Activated naive CD8-positive, alpha-beta T cell treated with anti-CD3 and anti-CD28 coated beads for 36 hours (primary cell): Measurements from ENCODE around the gene PAX8. TPM values are rescaled to one million over a fixed set of nuclear protein-coding genes. Genes with fewer than 3 reads are reported as not detected.

Experiments used
- DNase-seq: peaks from one replicate; pipeline ENCODE4 v3.0.0; 2021
- H3K27ac Mint-ChIP-seq: one replicate; pipeline ENCODE4 v1.8.0; 2022; ENCODE audit warnings: mild to moderate bottlenecking, moderate library complexity, mixed read lengths
- H3K27me3 Mint-ChIP-seq: one replicate; pipeline ENCODE4 v1.8.0; 2022; ENCODE audit warnings: mild to moderate bottlenecking, mixed read lengths
- H3K36me3 Mint-ChIP-seq: one replicate; pipeline ENCODE4 v1.8.0; 2021; ENCODE audit warnings: mild to moderate bottlenecking, mixed read lengths
- H3K4me1 Mint-ChIP-seq: one replicate; pipeline ENCODE4 v1.8.0; 2021; ENCODE audit warnings: mixed read lengths
- H3K4me3 Mint-ChIP-seq: one replicate; pipeline ENCODE4 v1.8.0; 2022; ENCODE audit warnings: mild to moderate bottlenecking, moderate library complexity, mixed read lengths
- H3K9me3 Mint-ChIP-seq: one replicate; pipeline ENCODE4 v1.8.0; 2022; ENCODE audit warnings: mixed read lengths
- total RNA-seq, 2 experiments: library from RNA; stranded (reverse); gene quantifications; one replicate each; pipeline ENCODE4 v1.2.3, GENCODE V29; 2021

The PAX8 gene
- total RNA-seq, 2 experiments from 2014 or later = 2.0 to 2.3 TPM

DNA sequence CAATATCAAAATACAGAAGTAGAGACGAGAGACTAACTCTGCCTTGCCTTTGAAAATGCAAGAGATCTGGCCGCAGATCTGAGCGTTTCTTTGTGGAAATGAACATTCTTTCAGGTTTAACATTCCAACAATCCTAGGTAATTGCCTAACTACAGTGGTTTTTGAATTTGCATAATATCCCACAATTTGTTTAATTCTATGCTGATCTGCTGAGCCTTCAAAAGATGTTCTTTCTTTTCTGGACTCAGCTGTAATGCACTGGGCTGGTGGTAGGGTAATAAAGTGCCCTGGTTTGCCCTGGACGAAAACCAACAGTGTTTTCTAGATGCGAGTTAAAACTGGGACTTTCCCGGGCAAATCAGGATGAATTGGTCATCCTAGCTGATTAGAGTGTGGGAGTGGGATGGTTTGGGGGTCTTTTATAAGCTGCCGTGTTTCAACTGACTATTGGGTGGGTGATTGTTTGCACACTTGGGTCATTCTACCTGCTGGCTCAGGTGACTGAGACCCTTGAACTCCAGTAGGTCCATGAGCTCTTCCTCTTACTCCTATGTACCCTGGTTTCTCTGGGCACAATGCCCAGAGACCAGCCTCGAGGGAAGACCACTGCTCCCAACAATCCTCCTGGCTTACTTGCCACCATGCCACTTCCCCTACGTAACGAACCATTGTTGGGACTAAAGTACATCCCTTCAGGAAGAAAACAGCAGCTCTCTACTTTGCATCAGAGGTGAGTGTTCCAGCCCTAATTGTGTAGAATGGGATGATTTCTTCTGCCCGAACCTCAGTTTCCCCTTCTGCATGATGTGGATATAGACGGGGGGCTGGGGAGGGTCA, 3.4 kb upstream of the PAX8 start:
- no peaks in the 10 kb centered on the region for H3K36me3 Mint-ChIP-seq
- peaks cover 23% of the 10 kb centered on the region for H3K27me3 Mint-ChIP-seq
- peaks cover 2% of the 10 kb centered on the region for H3K4me1 Mint-ChIP-seq
- no peaks in the 10 kb centered on the region for H3K9me3 Mint-ChIP-seq
- no peak overlapping the region for H3K27ac Mint-ChIP-seq
- H3K4me3 Mint-ChIP-seq = no peak overlapping the region
- DNase-seq = no peak

DNA sequence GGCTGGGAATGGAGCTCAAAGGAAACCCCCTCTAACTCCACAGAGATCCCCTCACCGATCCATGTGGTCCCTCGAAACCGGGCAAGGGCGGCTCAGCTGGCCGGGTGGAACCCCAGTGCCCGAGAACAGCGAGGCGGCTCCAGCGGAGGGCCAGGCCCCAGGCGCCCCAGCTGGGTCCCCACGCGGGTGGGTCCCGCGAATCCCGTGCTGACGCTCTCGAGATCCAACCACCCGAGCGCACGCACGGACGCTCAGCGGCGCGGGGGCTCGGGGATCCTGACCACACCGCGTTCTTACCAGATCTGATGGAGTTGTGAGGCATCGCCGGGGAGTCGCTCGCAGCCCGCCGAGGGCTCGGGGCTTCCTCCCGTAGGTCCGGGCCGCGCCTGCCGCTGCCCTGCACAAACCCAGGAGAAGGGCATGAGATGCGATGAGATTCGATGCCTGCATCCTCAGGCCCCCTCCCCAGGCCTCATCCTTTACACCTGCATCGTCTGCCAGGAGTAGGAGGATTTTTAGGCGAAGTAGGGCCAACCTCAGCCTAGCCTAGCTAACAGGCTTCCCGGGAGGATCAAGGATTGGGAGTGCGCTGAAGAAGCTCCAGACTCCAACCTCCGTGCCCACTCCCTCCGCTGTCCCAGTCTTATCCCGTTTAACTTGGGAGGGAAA, 514 bp downstream of the PAX8 start:
- H3K4me3 Mint-ChIP-seq = no peak overlapping the region
- no peak overlapping the region for H3K27ac Mint-ChIP-seq
- no peaks in the 10 kb centered on the region for H3K9me3 Mint-ChIP-seq
- peaks cover 62% of the 10 kb centered on the region for H3K27me3 Mint-ChIP-seq
- DNase-seq = peak; percentile 3
- no peaks in the 10 kb centered on the region for H3K36me3 Mint-ChIP-seq
- peaks cover 15% of the 10 kb centered on the region for H3K4me1 Mint-ChIP-seq

GRCh38 chr2:113277474-113278072, 1.1 kb downstream of the PAX8 start:
- Mint-ChIP-seq H3K4me3 (peak overlapping the region; percentile 48), H3K4me1 (peaks cover 20% of the 10 kb centered on the region), H3K27ac (no peak overlapping the region), H3K9me3 (no peaks in the 10 kb centered on the region), H3K27me3 (peaks cover 67% of the 10 kb centered on the region), H3K36me3 (no peaks in the 10 kb centered on the region)
- peak; percentile 3 for DNase-seq

- no peak overlapping the region for H3K27ac Mint-ChIP-seq
- H3K27me3 Mint-ChIP-seq = peaks cover 74% of the 10 kb centered on the region
- no peak for DNase-seq
- peak overlapping the region; percentile 48 for H3K4me3 Mint-ChIP-seq
- no peaks in the 10 kb centered on the region for H3K9me3 Mint-ChIP-seq
- no peaks in the 10 kb centered on the region for H3K36me3 Mint-ChIP-seq
- peaks cover 21% of the 10 kb centered on the region for H3K4me1 Mint-ChIP-seq
These were observed 1.8 kb downstream of the PAX8 start for GRCh38 chr2:113276761-113277425.

GRCh38 chr2:113276216-113276760, 2.4 kb downstream of the PAX8 start:
- no peak for DNase-seq
- H3K27ac Mint-ChIP-seq = no peak overlapping the region
- H3K4me3 Mint-ChIP-seq = no peak overlapping the region
- peaks cover 21% of the 10 kb centered on the region for H3K4me1 Mint-ChIP-seq
- no peaks in the 10 kb centered on the region for H3K9me3 Mint-ChIP-seq
- H3K27me3 Mint-ChIP-seq = peaks cover 77% of the 10 kb centered on the region
- no peaks in the 10 kb centered on the region for H3K36me3 Mint-ChIP-seq

- Mint-ChIP-seq H3K27me3 (peaks cover 77% of the 10 kb centered on the region), H3K27ac (no peak overlapping the region), H3K4me3 (no peak overlapping the region)
These were observed 3.0 kb downstream of the PAX8 start for GRCh38 chr2:113275556-113276215.

DNA sequence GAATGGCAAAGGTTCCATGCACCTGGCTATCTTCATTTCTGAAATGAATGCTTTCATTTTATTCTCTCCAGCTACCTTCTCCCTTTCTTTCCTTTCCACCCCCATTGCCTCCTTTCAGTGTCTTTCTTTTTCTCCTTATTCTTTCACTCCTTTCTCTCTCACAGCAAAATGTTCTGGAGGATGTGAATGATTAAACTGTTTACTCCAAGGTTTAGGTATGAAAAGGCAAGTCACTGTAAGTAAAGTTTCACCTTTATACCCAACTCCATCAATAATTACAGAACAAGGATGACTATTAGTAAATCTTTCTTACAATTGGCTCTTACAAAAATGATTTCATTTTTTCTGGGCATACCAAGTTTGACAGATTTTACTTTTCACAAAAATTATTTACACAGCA, 4.3 kb downstream of the PAX8 start:
- Mint-ChIP-seq H3K27ac (no peak overlapping the region), H3K4me1 (peaks cover 21% of the 10 kb centered on the region), H3K36me3 (no peaks in the 10 kb centered on the region), H3K4me3 (no peak overlapping the region), H3K27me3 (peaks cover 71% of the 10 kb centered on the region), H3K9me3 (no peaks in the 10 kb centered on the region)
- no peak for DNase-seq

More at GRCh38 chr2:113275556-113276215, 3.0 kb downstream of the PAX8 start:
- Mint-ChIP-seq H3K4me1 (peaks cover 21% of the 10 kb centered on the region), H3K9me3 (no peaks in the 10 kb centered on the region), H3K36me3 (no peaks in the 10 kb centered on the region)
- DNase-seq = no peak

- peaks cover 71% of the 10 kb centered on the region for H3K27me3 Mint-ChIP-seq
These were observed 4.7 kb downstream of the PAX8 start for GRCh38 chr2:113273981-113274380.

GRCh38 chr2:113273027-113273551, 5.6 kb downstream of the PAX8 start:
- peak; percentile 22 for DNase-seq
- no peaks in the 10 kb centered on the region for H3K9me3 Mint-ChIP-seq
- no peaks in the 10 kb centered on the region for H3K36me3 Mint-ChIP-seq
- H3K27me3 Mint-ChIP-seq = peaks cover 63% of the 10 kb centered on the region
- H3K4me3 Mint-ChIP-seq = no peak overlapping the region
- H3K27ac Mint-ChIP-seq = no peak overlapping the region
- peaks cover 21% of the 10 kb centered on the region for H3K4me1 Mint-ChIP-seq

More at GRCh38 chr2:113273981-113274380, 4.7 kb downstream of the PAX8 start:
- H3K4me3 Mint-ChIP-seq = no peak overlapping the region
- H3K4me1 Mint-ChIP-seq = peaks cover 21% of the 10 kb centered on the region
- H3K9me3 Mint-ChIP-seq = no peaks in the 10 kb centered on the region
- no peak for DNase-seq
- no peak overlapping the region for H3K27ac Mint-ChIP-seq
- H3K36me3 Mint-ChIP-seq = no peaks in the 10 kb centered on the region

GRCh38 chr2:113272477-113272876, 6.2 kb downstream of the PAX8 start:
- H3K4me1 Mint-ChIP-seq = peaks cover 21% of the 10 kb centered on the region
- H3K4me3 Mint-ChIP-seq = no peak overlapping the region
- no peaks in the 10 kb centered on the region for H3K9me3 Mint-ChIP-seq
- no peak overlapping the region for H3K27ac Mint-ChIP-seq
- H3K27me3 Mint-ChIP-seq = peaks cover 57% of the 10 kb centered on the region
- H3K36me3 Mint-ChIP-seq = no peaks in the 10 kb centered on the region
- no peak for DNase-seq

- H3K27ac Mint-ChIP-seq = no peak overlapping the region
- H3K27me3 Mint-ChIP-seq = peaks cover 20% of the 10 kb centered on the region
- H3K4me3 Mint-ChIP-seq = no peak overlapping the region
- no peaks in the 10 kb centered on the region for H3K9me3 Mint-ChIP-seq
- H3K4me1 Mint-ChIP-seq = peaks cover 7% of the 10 kb centered on the region
- DNase-seq = no peak
- H3K36me3 Mint-ChIP-seq = peaks cover 6% of the 10 kb centered on the region
These were observed 9.9 kb downstream of the PAX8 start for GRCh38 chr2:113268621-113269360.

DNA sequence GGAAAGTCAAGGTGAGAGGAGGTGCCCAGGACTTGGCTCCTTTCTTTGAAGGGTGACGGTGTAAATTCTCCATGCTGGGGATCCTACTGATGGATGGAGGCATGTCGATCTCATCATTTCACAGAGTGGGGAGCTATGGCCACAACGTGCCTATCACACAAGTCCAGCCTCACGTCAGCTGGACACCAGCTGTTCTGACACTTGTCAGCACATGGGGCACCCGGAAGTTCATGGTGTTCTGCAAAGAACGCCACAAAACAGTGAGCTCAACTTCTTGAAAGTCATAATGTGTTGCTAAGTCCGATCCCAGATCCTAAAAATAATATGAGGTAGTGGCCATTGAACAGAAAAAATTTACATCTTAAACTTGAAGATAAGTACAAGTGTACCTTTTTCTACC, 12.3 kb downstream of the PAX8 start:
- no peaks in the 10 kb centered on the region for H3K9me3 Mint-ChIP-seq
- peaks cover 6% of the 10 kb centered on the region for H3K36me3 Mint-ChIP-seq
- no peak overlapping the region for H3K27ac Mint-ChIP-seq
- no peaks in the 10 kb centered on the region for H3K4me1 Mint-ChIP-seq
- no peak for DNase-seq
- no peak overlapping the region for H3K4me3 Mint-ChIP-seq
- no peaks in the 10 kb centered on the region for H3K27me3 Mint-ChIP-seq

DNA sequence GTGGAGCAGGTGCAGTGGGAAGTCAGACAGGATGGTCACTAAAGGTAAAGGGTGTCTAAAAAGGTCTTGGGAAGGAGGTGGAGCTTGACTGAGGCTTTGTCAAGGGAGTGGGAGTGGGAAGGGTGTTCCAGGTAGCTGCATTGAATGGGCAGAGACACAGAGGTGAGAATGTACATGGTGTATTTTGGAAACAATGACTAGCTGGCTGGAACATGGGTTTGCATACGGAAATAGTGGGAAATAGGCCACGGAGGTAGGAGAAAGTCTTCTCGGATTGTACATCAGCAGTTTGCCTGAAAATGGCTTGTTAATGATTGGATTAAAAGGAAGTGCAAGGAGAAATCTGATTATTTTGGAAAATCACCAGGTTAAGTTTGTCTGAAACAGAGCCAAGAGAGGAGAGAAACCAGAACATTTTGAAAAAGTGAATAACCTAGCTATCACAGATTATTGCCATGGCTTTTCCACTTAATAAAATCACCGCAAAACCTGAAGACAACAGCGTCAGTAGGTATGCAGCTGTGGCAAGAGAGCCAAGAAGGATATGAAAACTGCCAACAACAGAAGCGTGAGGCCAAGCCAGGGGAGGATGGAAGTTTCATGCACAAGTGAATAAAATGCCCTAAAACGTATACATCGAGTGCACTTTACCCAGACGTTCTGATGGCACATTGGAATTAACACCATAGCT, 13.9 kb downstream of the PAX8 start:
- H3K27me3 Mint-ChIP-seq = no peaks in the 10 kb centered on the region
- no peak overlapping the region for H3K4me3 Mint-ChIP-seq
- no peak for DNase-seq
- H3K27ac Mint-ChIP-seq = no peak overlapping the region
- H3K9me3 Mint-ChIP-seq = no peaks in the 10 kb centered on the region
- H3K36me3 Mint-ChIP-seq = peaks cover 6% of the 10 kb centered on the region
- H3K4me1 Mint-ChIP-seq = no peaks in the 10 kb centered on the region
